Nephron progenitor cell (in vitro differentiated cells): ENCODE data around the gene GABRB3.
A peak's percentile ranks its signal among the peaks of the same experiment; 100 is the strongest.

Experiments used
- DNase-seq: peaks from one replicate; pipeline ENCODE4 v3.0.0; 2021
- H3K27ac Mint-ChIP-seq: 2 replicates; pipeline ENCODE4 v1.8.0; 2021; ENCODE audit warnings: mild to moderate bottlenecking, moderate library complexity, mixed read lengths
- H3K27me3 Mint-ChIP-seq: 2 replicates; pipeline ENCODE4 v1.8.0; 2021; ENCODE audit warnings: mild to moderate bottlenecking, low read depth, mixed read lengths; ENCODE audit not compliant: poor library complexity
- H3K36me3 Mint-ChIP-seq: 2 replicates; pipeline ENCODE4 v1.8.0; 2021; ENCODE audit warnings: low read depth, mixed read lengths
- H3K4me1 Mint-ChIP-seq: 2 replicates; pipeline ENCODE4 v1.8.0; 2021; ENCODE audit warnings: mixed read lengths
- H3K4me3 Mint-ChIP-seq: 2 replicates; pipeline ENCODE4 v1.8.0; 2021; ENCODE audit warnings: mild to moderate bottlenecking, moderate library complexity, mixed read lengths
- H3K9me3 Mint-ChIP-seq: 2 replicates; pipeline ENCODE4 v1.8.0; 2021; ENCODE audit warnings: mild to moderate bottlenecking, moderate library complexity, mixed read lengths
- TF ChIP-seq, protein P1 (sequence below): fragments of 200-600 bp; sonication (generic); IDR thresholded peaks from 2 replicates; pipeline ENCODE4 v1.5.0; 2021; ENCODE audit warnings: antibody characterized with exemption

GABRB3 gene

GRCh38 chr15:26804063-26804804 lies 31.4 kb upstream of the GABRB3 start:
- Mint-ChIP-seq H3K27ac (no peak overlapping the region), H3K9me3 (peaks cover 9% of the 10 kb centered on the region), H3K4me3 (no peak overlapping the region), H3K4me1 (no peaks in the 10 kb centered on the region), H3K36me3 (no peaks in the 10 kb centered on the region), H3K27me3 (no peaks in the 10 kb centered on the region)
- no peak for DNase-seq
- TF ChIP-seq, protein P1, sequence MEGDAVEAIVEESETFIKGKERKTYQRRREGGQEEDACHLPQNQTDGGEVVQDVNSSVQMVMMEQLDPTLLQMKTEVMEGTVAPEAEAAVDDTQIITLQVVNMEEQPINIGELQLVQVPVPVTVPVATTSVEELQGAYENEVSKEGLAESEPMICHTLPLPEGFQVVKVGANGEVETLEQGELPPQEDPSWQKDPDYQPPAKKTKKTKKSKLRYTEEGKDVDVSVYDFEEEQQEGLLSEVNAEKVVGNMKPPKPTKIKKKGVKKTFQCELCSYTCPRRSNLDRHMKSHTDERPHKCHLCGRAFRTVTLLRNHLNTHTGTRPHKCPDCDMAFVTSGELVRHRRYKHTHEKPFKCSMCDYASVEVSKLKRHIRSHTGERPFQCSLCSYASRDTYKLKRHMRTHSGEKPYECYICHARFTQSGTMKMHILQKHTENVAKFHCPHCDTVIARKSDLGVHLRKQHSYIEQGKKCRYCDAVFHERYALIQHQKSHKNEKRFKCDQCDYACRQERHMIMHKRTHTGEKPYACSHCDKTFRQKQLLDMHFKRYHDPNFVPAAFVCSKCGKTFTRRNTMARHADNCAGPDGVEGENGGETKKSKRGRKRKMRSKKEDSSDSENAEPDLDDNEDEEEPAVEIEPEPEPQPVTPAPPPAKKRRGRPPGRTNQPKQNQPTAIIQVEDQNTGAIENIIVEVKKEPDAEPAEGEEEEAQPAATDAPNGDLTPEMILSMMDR, result no peak

DNA sequence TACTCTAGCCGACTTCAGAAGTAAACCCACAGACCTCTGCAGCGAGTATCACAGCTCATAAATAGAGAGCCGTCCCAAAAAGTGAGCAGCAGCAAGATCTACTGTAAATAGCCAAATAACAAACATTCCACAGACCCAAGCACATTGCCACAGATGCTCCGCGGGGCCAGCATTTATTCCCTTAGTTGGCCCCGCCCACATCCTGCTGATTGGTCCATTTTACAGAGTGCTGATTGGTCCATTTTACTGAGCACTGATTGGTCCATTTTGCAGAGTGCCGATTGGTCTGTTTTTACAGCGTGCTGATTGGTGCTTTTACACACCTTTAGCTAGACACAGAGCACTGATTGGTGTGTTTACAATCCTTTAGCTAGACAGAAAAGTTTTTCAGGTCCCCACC lies 17.3 kb upstream of the GABRB3 start:
- Mint-ChIP-seq H3K36me3 (no peaks in the 10 kb centered on the region), H3K27me3 (no peaks in the 10 kb centered on the region), H3K27ac (no peak overlapping the region), H3K9me3 (peaks cover 8% of the 10 kb centered on the region), H3K4me1 (no peaks in the 10 kb centered on the region), H3K4me3 (no peak overlapping the region)
- DNase-seq, result no peak
- TF ChIP-seq, protein P1, result no peak

- TF ChIP-seq, protein P1, result no peak
- Mint-ChIP-seq H3K4me3 (no peak overlapping the region), H3K27ac (no peak overlapping the region), H3K27me3 (peaks cover 4% of the 10 kb centered on the region), H3K36me3 (no peaks in the 10 kb centered on the region), H3K9me3 (peaks cover 13% of the 10 kb centered on the region), H3K4me1 (no peaks in the 10 kb centered on the region)
- no peak for DNase-seq
Observed at GRCh38 chr15:26781816-26782215, 8.9 kb upstream of the GABRB3 start.

DNA sequence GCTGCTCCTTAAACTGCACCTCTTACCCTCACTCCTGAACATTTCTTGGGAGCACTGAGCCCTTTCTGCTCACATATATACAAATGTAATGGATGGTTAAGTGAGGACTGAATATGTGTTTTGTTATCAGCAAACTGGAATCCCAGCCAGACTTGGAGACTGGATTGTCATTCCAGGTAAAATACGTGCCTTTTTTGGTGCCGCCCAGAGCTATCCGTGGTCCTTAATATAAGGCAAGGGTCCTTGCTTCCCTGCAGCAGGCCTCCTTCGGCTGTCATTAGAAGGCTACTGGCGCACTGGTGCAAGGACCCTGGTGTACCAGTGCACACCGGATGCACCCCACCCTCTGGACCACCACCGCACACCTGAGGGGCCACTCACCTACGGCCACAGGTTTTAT lies 1.1 kb upstream of the GABRB3 start:
- DNase-seq, result peak; percentile 27
- Mint-ChIP-seq H3K27ac (no peak overlapping the region), H3K4me1 (peaks cover 14% of the 10 kb centered on the region), H3K4me3 (peak overlapping the region; percentile 93), H3K36me3 (no peaks in the 10 kb centered on the region), H3K27me3 (peaks cover 52% of the 10 kb centered on the region), H3K9me3 (no peaks in the 10 kb centered on the region)
- TF ChIP-seq, protein P1, result no peak

DNA sequence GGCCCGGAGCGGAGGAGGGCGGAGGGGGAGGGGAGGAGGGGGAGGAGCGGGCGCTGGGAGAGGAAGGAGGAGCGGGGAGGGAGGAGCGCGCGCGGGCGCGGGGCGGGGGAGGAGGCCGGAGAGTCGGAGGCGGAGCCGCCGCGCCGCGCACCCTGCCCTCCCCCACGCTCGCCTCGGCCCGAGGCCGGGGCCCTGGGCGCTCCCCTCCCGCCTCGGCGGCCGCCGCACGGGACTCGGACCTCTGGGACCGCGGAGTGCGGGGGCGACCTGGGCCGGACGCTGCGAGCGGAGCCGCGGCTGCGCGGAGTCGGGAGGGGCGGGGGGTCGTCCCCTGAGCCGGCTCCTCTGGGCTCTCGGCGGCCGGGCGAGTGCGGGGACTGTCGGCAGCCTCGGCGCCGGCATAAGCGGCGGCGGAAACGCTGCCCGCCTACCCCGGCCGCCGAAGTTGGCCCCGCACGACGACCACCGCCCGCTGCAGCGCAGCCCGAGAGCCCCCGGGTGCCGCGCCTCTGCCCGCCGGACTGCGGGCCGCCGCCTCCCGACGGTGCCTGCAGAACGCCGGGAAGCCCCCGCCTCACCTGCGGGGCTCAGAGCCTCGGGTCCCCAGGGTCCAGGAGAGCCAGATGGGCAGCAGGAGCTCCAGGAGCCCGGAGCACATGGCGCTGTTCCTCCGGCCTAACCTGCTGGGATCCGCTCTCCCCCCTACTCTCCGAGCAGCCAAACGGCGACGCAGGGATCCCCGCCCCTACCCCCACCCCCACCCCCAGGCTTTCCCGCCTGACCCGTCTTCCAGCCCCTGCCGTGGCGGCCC lies 406 bp upstream of the GABRB3 start:
- peak overlapping the region; percentile 93 for H3K4me3 Mint-ChIP-seq
- DNase-seq, result peak; percentile 86
- TF ChIP-seq, protein P1, result no peak
- H3K4me1 Mint-ChIP-seq, result peaks cover 14% of the 10 kb centered on the region
- H3K27ac Mint-ChIP-seq, result no peak overlapping the region
- no peaks in the 10 kb centered on the region for H3K9me3 Mint-ChIP-seq
- H3K36me3 Mint-ChIP-seq, result no peaks in the 10 kb centered on the region
- H3K27me3 Mint-ChIP-seq, result peaks cover 52% of the 10 kb centered on the region
